ENCODE data around the gene PYGL. TPM values are rescaled to one million over a fixed set of nuclear protein-coding genes. Genes with fewer than 3 reads are reported as not detected.

Gene PYGL
- total and polyA plus RNA-seq, 2 donors from 2014 or later = 12.3 to 40.3 TPM

DNA sequence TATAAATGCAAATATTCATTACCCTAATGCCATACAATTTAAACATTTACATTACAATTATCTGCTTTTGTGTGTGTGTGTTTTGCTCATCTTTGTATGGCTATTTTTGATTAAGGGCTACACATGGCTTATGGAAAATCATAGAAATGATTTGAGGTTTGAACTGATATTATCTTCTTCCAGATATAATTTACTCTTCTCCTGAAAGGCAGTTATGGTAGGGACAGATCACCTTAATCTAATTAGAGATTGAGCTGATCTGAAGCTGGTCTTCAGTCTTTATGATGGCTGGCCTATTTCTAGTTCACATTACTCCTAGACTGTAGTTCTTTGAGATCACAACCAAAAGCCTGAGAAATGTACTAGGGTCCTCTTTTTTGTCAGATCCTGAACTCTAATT is 56.8 kb downstream of the PYGL start:
- H3K4me1 ChIP-seq (ENCODE audit: control insufficient read depth in 2 of 3, insufficient read depth in 2 of 3, low read depth in 1 of 3, low read length in 3 of 3) = no peaks in the 10 kb centered on the region
- TF ChIP-seq, protein P1, sequence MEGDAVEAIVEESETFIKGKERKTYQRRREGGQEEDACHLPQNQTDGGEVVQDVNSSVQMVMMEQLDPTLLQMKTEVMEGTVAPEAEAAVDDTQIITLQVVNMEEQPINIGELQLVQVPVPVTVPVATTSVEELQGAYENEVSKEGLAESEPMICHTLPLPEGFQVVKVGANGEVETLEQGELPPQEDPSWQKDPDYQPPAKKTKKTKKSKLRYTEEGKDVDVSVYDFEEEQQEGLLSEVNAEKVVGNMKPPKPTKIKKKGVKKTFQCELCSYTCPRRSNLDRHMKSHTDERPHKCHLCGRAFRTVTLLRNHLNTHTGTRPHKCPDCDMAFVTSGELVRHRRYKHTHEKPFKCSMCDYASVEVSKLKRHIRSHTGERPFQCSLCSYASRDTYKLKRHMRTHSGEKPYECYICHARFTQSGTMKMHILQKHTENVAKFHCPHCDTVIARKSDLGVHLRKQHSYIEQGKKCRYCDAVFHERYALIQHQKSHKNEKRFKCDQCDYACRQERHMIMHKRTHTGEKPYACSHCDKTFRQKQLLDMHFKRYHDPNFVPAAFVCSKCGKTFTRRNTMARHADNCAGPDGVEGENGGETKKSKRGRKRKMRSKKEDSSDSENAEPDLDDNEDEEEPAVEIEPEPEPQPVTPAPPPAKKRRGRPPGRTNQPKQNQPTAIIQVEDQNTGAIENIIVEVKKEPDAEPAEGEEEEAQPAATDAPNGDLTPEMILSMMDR (IDR thresholded peaks at IDR 0.05; ENCODE audit: borderline replicate concordance, extremely low read depth, insufficient read depth) = no peak
- no peaks in the 10 kb centered on the region for H3K27me3 ChIP-seq (ENCODE audit: control insufficient read depth, insufficient read depth, low read length)
- no peaks in the 10 kb centered on the region for H3K9me3 ChIP-seq (ENCODE audit: control insufficient read depth in 2 of 3, insufficient read depth in 1 of 3, low read length in 3 of 3)
- no peak overlapping the region for H3K4me3 ChIP-seq (ENCODE audit: low read length in 3 of 3)
- DNase-seq (no peak), FAIRE-seq (no peak)
- no peaks in the 10 kb centered on the region for H3K36me3 ChIP-seq (ENCODE audit: control insufficient read depth in 2 of 3, insufficient read depth in 3 of 3, low read length in 3 of 3)
- no peak overlapping the region for H3K27ac ChIP-seq (ENCODE audit: low read depth in 2 of 2, low read length in 2 of 2)
- intact Hi-C loops (cut with DNase I) = no loop called here
- H3K9ac ChIP-seq (ENCODE audit: low read length in 3 of 3) = no peak overlapping the region

DNA sequence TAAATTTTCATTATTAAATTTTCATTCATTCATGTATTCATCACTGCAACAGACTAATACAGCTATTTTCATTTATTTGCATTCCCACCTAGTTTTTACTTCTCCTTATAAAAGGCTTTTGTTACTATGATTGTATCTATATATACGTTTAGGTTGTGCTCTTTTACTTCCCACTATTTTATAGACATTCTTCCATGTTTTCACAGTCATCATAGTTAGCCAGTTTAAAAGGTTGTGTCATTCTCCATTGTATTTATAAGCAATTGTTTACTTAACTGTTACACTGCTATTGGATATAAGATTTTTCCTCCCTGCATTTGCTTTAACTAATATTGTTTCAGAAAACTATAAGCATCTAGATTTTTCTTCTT is 60.5 kb downstream of the PYGL start:
- intact Hi-C loops (cut with DNase I) = no loop called here
- no peak overlapping the region for H3K27ac ChIP-seq (ENCODE audit: low read depth in 2 of 2, low read length in 2 of 2)
- H3K9me3 ChIP-seq (ENCODE audit: control insufficient read depth in 2 of 3, insufficient read depth in 1 of 3, low read length in 3 of 3) = no peaks in the 10 kb centered on the region
- H3K4me3 ChIP-seq (ENCODE audit: low read length in 3 of 3) = no peak overlapping the region
- DNase-seq (no peak), FAIRE-seq (no peak)
- H3K4me1 ChIP-seq (ENCODE audit: control insufficient read depth in 2 of 3, insufficient read depth in 2 of 3, low read depth in 1 of 3, low read length in 3 of 3) = no peaks in the 10 kb centered on the region
- no peaks in the 10 kb centered on the region for H3K27me3 ChIP-seq (ENCODE audit: control insufficient read depth, insufficient read depth, low read length)
- no peak overlapping the region for H3K9ac ChIP-seq (ENCODE audit: low read length in 3 of 3)
- H3K36me3 ChIP-seq (ENCODE audit: control insufficient read depth in 2 of 3, insufficient read depth in 3 of 3, low read length in 3 of 3) = no peaks in the 10 kb centered on the region
- TF ChIP-seq, protein P1 (IDR thresholded peaks at IDR 0.05; ENCODE audit: borderline replicate concordance, extremely low read depth, insufficient read depth) = no peak

DNA sequence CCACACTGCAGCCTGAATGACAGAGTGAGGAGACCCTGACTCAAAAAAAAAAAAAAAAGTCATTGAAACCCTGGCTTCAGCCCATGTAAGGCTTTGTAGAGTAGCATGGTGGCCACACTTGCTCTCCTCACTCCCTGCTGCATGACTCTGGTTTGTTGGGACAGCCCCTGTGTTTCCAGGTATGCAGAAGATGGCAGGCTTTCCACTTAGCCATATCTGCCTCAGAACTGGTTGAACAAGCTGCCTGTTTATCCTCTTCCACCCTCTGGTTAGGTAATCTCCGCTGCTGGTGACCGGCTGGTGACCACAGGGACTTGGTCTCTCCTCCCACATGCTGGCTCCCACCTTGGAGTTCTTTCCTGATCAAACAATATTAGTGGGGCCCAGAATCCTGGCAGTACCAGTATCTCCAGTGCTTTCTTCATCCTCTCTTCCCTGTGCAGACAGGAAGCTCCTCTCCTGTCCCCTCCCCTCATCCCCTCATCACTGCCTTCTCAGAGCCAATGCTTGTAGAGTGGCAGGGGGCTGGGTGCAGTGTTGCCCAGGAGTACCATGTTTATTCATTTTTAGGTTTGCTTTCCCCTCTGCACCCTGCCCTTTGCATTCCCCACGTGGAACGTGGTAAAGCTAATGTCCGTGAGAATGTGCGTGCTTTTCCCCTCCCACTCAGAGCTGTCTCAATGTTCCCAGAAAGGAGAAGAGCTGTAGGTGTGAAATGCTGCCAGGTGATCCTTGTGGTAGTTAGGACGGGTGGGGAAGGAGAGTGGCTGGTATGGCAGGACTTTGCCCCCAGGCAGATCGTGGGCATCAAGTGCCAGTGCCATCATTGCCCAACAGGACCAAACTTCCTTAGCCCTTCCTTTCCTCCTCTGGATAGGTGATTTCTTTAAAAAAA is 61.1 kb downstream of the PYGL start:
- no peak overlapping the region for H3K27ac ChIP-seq (ENCODE audit: low read depth in 2 of 2, low read length in 2 of 2)
- intact Hi-C loops (cut with DNase I) = no loop called here
- TF ChIP-seq, protein P1 (IDR thresholded peaks at IDR 0.05; ENCODE audit: borderline replicate concordance, extremely low read depth, insufficient read depth) = no peak
- FAIRE-seq (no peak), DNase-seq (no peak)
- no peak overlapping the region for H3K9ac ChIP-seq (ENCODE audit: low read length in 3 of 3)
- H3K9me3 ChIP-seq (ENCODE audit: control insufficient read depth in 2 of 3, insufficient read depth in 1 of 3, low read length in 3 of 3) = no peaks in the 10 kb centered on the region
- no peaks in the 10 kb centered on the region for H3K27me3 ChIP-seq (ENCODE audit: control insufficient read depth, insufficient read depth, low read length)
- H3K4me1 ChIP-seq (ENCODE audit: control insufficient read depth in 2 of 3, insufficient read depth in 2 of 3, low read depth in 1 of 3, low read length in 3 of 3) = no peaks in the 10 kb centered on the region
- H3K4me3 ChIP-seq (ENCODE audit: low read length in 3 of 3) = no peak overlapping the region
- H3K36me3 ChIP-seq (ENCODE audit: control insufficient read depth in 2 of 3, insufficient read depth in 3 of 3, low read length in 3 of 3) = no peaks in the 10 kb centered on the region

Measured in kidney (tissue), 14 donors.